Hematopoietic multipotent progenitor cell treated with erythropoietin and hydrocortisone succinate and interleukin-3 and kit ligand, for 15 days (in vitro differentiated cells): ENCODE data around the gene FAM78A.
A peak's percentile ranks its signal among the peaks of the same experiment; 100 is the strongest.
"Not testable (repeated sequence)": the region's sequence is repeated elsewhere in the genome, so short reads cannot be mapped to it uniquely, and the experiment has no call there.

Experiments used
- DNase-seq: peaks from one replicate; pipeline ENCODE4 v3.0.0-alpha.2; 2015; ENCODE audit warnings: low spot score

The FAM78A gene

GRCh38 chr9:131280660-131281059 lies 4.3 kb upstream of the FAM78A start:
- DNase-seq, result no peak

GRCh38 chr9:131279863-131280570 lies 3.7 kb upstream of the FAM78A start:
- DNase-seq, result no peak

GRCh38 chr9:131279196-131279862 lies 3.0 kb upstream of the FAM78A start:
- DNase-seq, result no peak

GRCh38 chr9:131278702-131279111 lies 2.4 kb upstream of the FAM78A start:
- DNase-seq, result no peak

- peak; percentile 71 for DNase-seq
Observed at GRCh38 chr9:131277910-131278701, 1.8 kb upstream of the FAM78A start.

GRCh38 chr9:131277287-131277909 lies 1.1 kb upstream of the FAM78A start:
- DNase-seq, result no peak

GRCh38 chr9:131276891-131277286 lies 579 bp upstream of the FAM78A start:
- peak; percentile 42 for DNase-seq

GRCh38 chr9:131275332-131276093 lies 797 bp downstream of the FAM78A start:
- peak; percentile 70 for DNase-seq

- peak; percentile 55 for DNase-seq
Observed at GRCh38 chr9:131274674-131275331, 1.5 kb downstream of the FAM78A start.

- no peak for DNase-seq
Observed at GRCh38 chr9:131273856-131274673, 2.2 kb downstream of the FAM78A start.

- no peak for DNase-seq
Observed at GRCh38 chr9:131273146-131273855, 3.0 kb downstream of the FAM78A start.

- no peak for DNase-seq
Observed at GRCh38 chr9:131272212-131272611, 4.1 kb downstream of the FAM78A start.

GRCh38 chr9:131271506-131271931 lies 4.8 kb downstream of the FAM78A start:
- no peak for DNase-seq

GRCh38 chr9:131271016-131271273 lies 5.4 kb downstream of the FAM78A start:
- not testable (repeated sequence) for DNase-seq

- DNase-seq, result no peak
Observed at GRCh38 chr9:131270171-131271015, 5.9 kb downstream of the FAM78A start.

- no peak for DNase-seq
Observed at GRCh38 chr9:131266266-131267229, 9.8 kb downstream of the FAM78A start.

- no peak for DNase-seq
Observed at GRCh38 chr9:131264231-131264630, 12.1 kb downstream of the FAM78A start.

GRCh38 chr9:131263701-131264100 lies 12.6 kb downstream of the FAM78A start:
- DNase-seq, result no peak
